ENCODE results near the gene ANXA2R.
"Not testable (repeated sequence)": the region's sequence is repeated elsewhere in the genome, so short reads cannot be mapped to it uniquely, and the experiment has no call there.

The ANXA2R gene

DNA sequence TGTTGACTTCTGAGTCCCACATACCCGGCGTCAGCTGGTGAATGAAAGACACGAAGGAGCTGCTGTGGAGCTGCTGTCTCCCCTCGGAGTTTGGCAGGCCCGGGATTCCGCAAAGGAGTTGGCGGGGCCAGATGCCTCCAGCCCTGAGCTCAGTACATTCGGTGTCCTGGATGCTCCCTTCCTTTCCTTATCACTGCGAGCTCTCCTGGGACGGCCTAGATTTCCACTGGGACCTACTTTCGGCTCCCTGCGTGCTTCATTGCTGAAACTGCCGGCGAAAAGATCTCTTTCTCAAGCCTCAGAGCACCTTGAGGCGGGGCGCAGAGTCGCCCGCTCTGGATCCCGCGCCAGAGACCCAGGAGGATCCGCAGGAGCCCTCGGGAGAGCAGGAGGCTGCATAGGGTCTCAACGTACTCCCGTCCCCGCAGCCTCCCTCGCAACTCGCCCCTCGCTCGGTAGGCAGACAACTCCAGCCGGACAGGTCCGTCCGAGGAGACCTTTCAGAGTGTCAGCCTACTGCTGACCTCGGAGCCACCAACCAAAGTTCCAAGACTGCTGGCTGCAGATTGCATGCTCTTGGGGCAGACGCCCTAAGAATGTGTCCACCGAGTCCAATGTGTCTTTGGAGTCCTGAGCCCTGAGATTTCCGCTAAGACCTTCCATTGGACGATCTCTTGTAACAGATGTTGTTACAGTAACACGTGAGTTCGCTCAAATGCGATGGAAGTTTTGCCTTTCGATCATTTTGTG lies 6.1 kb downstream of the ANXA2R start:
- DNase-seq (ENCODE audit: low read depth) = no peak

DNA sequence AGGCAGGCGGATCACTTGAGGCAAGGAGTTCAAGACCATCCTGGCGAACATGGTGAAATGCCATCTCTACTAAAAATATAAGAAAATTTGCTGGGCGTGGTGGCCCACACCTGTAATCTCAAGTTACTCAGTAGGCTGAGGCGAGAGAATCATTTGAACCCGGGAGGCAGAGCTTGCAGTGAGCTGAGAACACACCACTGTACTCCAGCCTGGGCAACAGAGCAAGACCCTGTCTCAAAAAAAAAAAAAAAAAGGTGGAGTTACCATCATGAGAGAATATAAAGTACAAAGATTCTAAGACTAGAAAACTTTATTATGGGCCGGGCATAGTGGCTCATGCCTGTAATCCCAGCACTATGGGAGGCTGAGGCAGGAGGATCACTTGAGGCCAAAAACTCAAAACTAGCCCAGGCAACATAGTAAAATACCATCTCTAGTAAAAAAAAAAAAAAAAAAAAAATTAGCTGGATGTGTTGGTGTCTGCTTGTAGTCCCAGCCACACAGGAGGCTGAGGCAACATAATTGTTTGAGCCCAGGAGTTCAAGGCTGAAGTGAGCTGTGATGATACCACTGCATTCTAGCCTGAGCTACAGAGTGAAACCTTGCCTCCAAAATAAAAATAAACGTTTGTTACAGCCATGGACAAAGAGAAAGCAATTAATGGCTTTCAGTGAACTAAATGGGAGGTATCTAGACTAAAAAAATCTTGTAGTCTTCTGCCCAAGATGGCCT lies 12.9 kb downstream of the ANXA2R start:
- DNase-seq (ENCODE audit: low read depth) = no peak

DNA sequence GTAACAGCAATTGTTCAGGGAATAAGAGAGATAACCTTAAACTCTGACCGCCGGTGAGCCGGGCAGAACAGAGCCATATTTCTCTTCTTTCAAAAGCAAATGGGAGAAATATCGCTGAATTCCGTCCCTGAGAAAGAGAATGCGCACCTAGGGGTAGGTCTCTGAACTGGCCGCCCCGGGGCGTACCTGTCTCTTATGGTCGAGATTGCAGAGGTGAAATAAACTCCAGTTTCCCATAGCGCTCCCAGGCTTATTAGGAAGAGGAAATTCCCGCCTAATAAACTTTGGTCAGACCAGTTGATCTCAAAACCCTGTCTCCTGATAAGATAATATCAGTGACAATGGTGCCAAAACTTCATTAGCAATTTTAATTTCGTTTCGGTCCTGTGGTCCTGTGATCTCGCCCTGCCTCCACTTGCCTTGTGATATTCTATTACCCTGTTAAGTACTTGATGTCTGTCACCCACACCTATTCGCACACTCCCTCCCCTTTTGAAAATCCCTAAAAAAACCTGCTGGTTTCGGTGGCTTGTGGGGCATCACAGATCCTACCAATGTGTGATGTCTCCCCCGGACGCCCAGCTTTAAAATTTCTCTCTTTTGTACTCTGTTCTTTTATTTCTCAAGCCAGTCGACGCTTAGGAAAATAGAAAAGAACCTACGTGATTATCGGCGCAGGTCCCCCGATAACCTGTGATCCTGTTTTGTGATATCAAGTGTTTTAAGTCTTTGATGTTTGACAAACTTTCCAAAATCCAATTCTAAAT lies 14.8 kb downstream of the ANXA2R start:
- not testable (repeated sequence) for DNase-seq (ENCODE audit: low read depth)

DNA sequence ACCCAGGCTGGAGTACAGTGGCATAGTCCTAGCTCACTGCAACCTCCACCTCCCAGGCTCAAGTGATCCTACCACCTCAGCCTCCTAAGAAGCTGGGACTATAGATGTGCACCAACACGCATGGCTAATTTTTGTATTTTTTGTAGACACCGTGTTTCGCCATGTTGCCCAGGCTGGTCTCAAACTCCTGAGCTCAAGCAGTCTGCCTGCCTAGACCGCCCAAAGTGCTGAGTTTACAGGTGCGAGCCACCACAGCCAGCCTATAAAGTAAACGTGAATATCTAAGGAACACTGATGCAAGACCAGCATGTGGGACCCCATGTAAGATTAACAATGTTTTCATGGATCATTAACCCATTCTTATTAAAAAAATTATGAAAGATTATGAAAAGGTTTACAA lies 15.9 kb downstream of the ANXA2R start:
- DNase-seq (ENCODE audit: low read depth) = no peak

DNA sequence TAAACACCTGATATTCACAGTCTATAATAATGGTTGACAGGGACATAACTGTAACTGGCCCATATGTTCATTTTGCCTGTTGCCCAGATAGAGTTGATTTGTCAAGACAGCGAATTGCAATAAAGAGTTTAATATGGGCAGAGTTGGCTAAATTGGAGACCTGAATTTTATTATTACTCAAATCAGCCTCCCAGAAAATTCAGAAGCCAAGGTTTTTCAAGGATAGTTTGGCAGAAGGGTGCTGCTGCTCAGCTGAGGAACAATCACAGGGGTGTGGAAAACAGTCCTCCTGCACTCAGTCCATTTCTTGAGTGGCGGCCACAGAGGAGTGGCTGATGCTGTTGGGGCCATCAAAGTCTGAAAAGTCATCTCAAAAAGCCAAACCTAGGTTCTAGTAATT lies 19.0 kb downstream of the ANXA2R start:
- no peak for DNase-seq (ENCODE audit: low read depth)

DNA sequence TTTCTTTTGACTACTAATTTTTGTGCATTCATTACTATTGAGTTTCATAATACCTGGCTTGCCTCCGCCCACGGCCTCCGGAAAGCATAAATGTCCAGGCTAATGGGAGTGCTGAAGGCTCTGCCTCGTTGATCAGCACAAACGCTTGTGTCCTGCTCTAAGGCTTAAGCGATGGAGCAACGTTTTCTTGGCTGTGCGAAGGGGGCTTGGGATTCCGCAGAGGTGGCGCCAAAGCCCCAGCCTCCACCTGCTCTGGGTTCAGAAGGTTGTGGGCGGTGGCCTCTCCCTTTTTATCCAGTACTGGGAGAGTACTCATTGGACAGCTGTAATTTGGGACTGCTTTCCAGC lies 19.7 kb downstream of the ANXA2R start:
- DNase-seq (ENCODE audit: low read depth) = no peak

DNA sequence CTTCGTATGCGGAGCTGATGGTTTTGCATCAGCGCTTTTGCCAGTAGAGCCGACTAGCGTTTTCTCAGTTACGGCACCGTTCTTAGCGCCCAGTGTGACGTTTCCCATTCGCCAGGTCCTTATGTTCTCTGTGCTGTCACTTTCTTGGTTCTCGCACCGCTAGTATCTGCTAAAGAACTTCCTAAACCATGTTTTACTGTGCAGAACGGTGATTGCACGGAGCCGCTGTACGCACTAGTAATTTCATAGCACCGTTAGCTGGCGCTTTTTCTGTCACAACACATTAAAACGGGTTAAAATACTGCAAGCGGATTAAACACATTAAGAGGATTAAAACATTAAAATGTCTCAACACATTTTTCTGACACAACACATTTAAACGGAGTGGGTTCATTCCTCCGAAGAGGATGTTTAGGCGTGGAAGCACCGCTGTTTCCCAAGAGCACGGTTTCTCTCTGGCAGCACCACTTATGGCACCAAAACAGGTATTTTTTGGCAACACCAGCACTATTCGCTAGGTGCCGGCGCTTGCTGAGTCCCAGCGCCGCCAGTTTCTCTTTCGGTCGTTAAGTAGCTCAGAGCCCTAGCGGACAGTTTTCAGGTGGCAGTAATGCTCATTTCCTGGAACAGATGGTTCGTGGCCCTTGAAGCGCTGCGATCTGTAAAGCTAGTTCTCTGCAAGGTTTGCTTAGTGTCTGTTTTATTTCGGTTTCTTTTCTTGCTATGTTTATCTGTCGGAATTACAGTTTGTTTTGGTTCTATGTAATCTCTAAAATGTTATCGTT lies 20.3 kb downstream of the ANXA2R start:
- DNase-seq (ENCODE audit: low read depth) = peak; percentile 51

DNA sequence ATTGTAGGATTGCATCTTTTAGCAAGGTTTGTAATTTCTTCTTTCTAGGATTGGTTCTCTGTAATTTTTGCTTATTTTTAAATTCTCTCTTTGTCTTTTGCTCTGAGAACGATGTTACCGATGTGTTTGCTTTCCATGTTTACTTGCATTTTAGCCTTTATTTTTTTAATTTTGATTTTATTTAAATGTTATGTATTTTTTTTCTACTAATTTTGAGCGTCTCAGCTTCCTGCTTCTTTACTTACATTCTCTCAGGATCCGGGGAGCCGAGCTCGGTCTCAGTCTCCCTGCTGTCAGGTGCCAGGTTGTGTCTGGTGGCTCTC lies 20.9 kb downstream of the ANXA2R start:
- DNase-seq (ENCODE audit: low read depth) = no peak

DNA sequence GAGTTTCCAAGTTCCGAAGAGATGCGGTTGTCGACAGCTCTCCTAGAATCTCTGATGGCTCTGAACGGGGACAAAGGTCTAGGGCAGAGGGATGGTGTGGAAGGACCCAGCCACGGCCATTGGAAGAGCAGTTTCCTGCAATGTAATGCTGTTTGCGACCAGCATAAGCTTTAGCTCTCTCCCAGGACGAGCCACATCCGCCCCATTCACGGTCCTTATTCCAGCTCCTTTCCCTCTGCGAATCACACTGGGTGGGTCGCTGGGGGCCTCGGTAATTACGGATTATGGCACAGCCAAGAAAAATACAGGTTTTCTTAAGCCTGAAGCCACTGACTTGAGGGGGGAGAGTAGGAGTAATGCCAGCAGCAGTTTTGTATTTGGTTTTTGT lies 22.7 kb downstream of the ANXA2R start:
- no peak for DNase-seq (ENCODE audit: low read depth)

DNA sequence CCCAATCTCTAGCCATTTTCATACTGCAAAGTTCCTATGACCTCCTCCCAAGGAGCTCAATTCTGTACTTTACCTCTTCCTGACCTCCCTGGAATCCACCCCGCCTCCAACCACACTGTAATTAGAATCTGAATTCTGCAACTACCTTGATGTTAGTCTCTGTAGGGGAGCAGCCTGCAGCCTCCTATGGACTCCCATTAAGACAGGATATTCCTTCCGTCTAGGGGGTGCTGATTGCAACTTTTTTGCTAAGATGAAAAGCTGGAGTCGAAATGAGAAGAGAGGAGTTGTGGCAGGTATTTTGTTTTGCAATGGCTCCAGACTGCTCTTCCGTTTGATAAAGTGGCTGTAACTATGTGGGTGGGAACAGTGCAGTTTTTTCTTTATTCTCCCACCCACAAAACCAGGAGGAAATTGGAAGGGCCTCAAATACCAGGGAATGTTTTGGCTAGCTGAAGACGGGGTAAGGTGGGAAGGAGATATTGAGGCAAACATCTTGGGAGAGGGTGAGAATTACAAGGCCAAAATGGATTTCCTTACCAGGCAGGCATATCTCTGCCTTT lies 23.8 kb downstream of the ANXA2R start:
- no peak for DNase-seq (ENCODE audit: low read depth)

DNA sequence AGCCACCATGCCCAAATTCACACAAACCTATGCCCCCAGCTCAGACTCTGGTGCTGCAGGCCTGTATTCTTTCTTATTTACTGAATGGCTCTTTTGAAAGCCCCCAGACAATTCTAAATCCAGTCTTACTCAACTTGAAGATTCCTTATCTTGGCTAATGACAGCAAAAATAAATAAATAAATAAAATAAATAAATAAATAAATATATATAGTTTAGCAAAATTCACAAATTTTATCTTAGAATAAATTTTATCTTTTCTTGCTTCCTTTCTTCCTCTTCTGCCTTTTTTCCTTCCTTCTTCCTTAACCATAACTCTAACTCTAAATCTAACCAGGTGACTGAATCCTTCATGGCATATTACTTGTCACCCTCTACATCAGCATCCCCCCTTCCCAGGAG lies 25.6 kb downstream of the ANXA2R start:
- no peak for DNase-seq (ENCODE audit: low read depth)

DNA sequence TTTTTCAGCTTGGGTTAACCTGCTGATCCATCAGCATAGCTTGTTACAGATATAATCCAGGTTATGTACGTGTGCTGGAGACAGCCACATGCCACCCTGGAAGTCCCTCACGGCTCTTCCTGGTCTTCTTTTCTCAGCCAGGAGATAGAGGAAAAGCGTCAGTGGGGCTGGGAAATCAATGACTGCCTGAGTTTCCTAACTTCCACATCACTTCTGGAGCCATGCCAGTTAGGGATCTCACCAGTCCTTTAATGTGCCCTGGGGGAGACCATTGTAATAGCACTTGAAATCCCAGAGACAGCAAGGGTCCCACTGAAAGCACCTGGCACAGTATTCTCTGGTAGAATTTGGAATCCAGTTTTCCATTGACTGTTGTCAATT lies 29.2 kb downstream of the ANXA2R start:
- DNase-seq (ENCODE audit: low read depth) = no peak

DNA sequence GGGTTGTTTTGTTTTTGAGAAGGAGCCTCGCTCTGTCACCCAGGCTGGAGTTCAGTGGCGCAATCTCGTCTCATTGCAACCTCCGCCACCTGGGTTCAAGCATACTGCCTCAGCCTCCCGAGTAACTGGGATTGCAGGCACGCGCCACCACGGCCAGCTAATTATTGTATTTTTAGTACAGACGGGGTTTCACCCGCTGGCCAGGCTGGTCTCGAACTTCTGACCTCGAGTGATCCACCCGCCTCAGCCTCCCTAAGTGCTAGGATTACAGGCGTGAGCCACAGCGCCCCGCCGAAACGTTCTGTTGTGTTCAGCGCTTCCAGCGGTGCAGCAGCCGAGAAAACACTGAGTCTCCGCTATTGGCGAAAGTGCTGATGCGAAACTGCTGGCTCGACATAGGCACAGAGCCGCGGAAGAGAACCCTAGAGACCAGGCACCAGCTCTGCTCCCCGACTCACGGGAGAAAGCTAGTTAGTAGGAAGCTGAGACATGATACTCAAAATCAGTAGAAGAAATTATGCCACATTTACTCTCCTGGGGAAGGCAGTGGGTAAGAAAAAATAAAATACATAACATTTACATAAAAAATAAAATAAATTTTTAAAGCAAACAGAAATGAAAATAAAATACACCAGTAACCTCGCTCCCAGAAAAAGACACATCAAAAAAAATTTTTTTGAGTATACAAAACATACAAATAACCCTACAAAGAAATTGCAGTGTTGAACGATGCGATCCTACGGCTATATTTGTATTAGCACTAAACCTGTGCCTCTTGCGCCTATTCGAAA lies 31.6 kb downstream of the ANXA2R start:
- peak; percentile 78 for DNase-seq (ENCODE audit: low read depth)

DNA sequence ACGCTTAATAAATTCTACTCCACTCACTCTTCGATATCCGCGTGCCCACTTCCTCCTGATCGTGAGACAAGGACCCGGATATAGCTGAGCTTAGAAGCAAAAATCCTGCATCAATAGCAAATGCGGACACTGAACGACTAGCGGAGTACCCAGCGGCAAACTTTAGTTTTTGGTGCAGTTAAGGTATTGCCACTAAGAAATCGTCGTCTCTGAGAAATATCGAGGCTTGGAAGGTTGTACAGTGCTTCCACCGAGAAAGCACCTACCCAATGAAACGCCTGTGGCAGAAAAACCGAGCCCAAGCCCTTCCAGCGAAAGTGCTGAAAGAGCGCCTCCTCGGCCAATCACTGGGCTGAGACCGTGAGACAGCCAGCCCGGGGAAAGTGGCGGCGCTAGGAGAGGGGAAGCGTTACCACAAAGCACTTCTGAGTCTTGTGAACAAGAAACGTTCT lies 32.2 kb downstream of the ANXA2R start:
- peak; percentile 53 for DNase-seq (ENCODE audit: low read depth)

DNA sequence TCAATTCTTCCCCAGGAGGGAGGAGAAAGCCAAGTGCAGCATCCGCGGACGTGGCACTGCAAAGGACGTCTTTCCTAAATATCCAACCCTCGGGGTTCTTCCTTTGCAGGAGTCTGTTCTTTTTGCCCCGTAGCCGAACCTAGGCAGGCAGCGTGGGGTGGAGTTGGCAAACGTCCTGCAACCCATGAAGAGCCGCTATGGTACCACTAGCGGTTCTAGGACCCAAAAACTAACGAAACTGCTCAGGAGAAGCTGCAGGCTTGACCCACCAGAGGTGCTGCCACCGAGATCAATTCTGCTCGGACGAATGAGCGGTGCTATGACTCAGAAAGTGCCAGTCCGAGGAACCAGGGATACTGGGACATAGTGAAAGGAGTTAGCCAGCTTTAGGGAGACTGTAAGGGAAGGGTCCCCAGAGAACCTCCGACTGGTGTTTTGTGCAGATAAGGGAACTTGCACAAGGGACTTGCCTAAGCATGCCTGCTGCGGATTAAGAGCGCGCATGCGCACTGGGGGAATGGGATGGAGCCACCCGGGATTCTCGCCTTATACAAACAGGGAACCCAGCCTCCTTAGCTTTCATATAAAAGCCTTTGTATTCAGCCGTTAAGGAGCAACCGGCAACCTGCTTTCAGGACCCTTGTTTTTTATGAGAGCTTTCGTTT lies 32.7 kb downstream of the ANXA2R start:
- peak; percentile 56 for DNase-seq (ENCODE audit: low read depth)

DNA sequence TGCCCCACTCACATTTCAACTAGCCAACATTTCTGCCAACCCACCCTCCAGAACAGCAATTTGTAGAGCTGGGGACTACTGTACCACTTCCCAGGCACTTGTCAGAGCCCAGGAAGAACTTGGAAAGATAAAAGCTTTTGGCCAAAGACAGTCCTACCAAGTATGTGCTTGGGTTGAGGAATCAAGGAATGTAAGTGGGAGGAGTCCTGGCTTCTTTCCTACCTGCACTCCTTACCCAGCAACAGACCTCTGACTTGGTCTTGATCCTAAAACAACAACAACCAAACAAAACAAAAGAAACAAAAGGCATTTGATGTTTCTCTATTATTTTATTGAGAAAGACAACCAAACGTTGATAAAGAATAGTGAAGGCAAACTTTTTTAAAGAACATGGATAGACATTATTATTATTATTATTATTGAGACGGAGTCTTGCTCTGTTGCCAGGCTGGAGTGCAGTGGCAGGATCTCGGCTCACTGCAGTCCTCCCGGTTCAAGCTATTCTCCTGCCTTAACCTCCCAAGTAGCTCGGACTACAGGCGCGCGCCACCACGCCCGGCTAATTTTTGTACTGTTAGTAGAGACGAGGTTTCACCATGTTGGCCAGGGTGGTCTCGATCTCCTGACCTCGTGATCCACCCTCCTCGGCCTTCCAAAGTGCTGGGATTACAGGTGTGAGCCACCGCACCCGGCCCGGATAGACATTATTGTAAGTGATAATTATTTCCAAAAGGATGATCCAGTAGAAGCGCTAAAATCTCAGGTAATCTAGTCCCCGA lies 33.5 kb downstream of the ANXA2R start:
- DNase-seq (ENCODE audit: low read depth) = no peak

DNA sequence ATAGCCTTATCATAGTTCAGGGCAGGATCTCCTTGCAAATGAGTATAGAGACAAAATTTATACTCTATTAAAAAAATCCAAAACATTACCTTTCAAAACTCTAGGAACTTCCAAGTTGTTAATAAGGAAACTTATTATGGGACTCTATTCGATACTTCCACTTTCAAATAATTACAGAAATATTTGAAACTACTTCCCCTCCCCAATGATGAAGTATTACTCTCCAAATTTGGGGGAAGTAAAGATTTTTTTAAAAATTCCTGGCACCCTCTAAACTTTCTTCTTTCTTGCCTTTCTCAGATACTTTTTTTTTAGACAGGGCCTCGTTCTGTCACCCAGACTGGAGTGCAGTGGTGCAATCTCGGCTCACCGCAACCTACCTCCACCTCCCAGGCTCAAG lies 35.1 kb downstream of the ANXA2R start:
- no peak for DNase-seq (ENCODE audit: low read depth)

DNA sequence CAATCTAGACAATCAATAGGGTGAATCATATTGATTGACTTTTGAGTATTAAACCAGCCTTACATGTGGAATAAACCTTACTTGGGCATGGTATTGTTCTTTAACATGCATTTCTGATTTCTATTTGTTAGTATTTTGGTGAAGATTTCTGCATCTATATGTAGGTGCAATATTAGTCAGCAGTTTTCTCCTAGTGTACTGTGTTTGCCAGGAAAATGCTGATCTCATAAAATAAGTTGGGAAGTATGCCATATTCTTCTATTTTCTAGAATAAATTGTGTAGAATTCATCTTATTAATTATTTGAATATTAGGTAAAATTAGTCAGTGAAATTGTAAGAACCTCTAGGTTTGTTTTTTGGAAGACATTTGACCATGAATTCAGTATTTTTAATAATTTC lies 38.4 kb downstream of the ANXA2R start:
- DNase-seq (ENCODE audit: low read depth) = no peak

DNA sequence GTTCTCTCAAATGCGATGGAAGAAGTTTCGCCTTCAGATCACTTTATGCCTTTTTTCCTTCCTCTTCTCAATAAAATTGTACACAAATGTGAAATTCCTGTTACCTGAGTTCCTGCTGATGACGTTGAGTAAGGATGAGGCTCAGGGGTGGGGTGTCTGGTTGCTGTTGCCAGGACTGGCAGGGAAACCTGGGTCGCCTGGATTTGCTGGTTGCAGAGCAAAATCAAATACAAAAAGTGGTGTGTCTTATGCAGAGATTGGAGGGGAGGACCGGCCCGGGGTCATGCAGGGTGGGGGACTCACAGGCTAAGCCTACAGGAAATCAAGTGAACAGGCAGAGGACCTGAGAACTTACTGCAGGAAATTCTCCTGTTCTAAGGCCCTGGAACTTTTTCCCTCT lies 39.2 kb downstream of the ANXA2R start:
- no peak for DNase-seq (ENCODE audit: low read depth)
